ENCODE data around the gene LRMDA.

Gene LRMDA

DNA sequence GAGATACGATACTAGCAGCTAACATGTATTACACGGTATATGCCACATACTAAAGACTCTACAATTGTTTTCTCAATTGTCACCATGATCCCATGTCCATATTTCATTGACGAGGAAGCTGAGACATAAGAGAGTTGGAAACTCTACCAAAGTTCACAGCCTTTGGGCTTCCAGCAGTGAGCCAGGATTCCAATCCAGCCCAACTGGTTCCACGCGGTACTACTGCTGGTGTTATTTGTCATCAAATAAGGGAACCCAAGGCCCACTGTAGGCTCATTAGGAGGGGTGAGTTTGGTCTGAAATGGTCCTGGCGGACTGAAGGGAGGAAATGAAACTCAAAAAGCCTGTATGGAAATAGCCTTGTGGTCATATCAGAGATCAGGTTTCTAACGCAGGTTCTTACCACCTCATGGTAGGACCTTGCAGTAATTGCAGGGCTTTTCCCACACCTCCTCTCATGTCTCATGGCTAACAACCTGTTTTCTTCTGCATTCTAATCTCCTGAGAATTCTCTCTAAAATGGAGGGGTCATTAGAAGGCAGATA lies 814.6 kb downstream of the LRMDA start:
- ATAC-seq (ENCODE audit: insufficient read depth, low read depth): no peak
- no peaks in the 10 kb centered on the region for H3K27me3 ChIP-seq (ENCODE audit: insufficient read depth, low read length, poor library complexity)
- no peaks in the 10 kb centered on the region for H3K4me1 ChIP-seq (ENCODE audit: insufficient read depth, low read length)
- TF ChIP-seq EZH2 (IDR thresholded peaks at IDR 0.05; ENCODE audit: borderline replicate concordance, low read depth, low read length, severe bottlenecking): no peak
- no peak overlapping the region for H3K4me3 ChIP-seq (ENCODE audit: low read depth in 1 of 2, low read length in 2 of 2)
- no peaks in the 10 kb centered on the region for H3K79me2 ChIP-seq (ENCODE audit: insufficient read depth, low read length)
- no peak for DNase-seq
- no peak overlapping the region for H3K27ac ChIP-seq (ENCODE audit: low read length)
- H3K36me3 ChIP-seq (ENCODE audit: insufficient read depth, low read length): no peaks in the 10 kb centered on the region
- no peak overlapping the region for H3K9ac ChIP-seq (ENCODE audit: low read depth, low read length)
- H3K4me2 ChIP-seq (ENCODE audit: insufficient read depth, low read length): no peak overlapping the region
- H4K20me1 ChIP-seq (ENCODE audit: insufficient read depth, low read length): no peaks in the 10 kb centered on the region
- H2AFZ ChIP-seq (ENCODE audit: low read depth, low read length): no peak overlapping the region
- no peaks in the 10 kb centered on the region for H3K9me3 ChIP-seq (ENCODE audit: insufficient read depth, low read length, severe bottlenecking)

DNA sequence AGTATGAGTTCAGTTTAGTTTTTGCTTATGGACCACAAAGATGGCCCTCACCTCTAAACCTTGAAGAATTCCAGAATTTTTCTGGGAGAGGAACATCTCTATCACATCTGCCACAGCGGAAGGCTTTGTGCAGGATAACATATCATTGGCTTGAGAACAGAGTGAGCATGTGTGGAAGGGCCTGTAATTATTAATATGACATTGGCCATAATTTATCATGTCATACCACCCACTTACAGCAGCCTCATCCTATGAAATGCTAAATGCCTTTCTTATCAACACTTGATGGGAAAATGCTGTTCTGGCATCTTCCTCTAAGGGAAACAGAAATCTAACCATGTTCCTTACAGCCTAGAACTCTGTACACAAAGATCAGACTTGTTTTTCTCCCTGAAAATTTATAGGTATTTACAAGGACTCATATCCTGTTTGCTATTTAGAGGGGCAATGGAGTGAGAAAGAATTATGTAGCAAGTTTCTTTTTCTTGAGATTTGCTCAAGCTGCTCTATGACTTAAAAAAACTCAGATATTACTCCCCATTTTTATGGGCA lies 817.3 kb downstream of the LRMDA start:
- no peak overlapping the region for H3K27ac ChIP-seq (ENCODE audit: low read length)
- DNase-seq (no peak), ATAC-seq (ENCODE audit: insufficient read depth, low read depth) (no peak)
- H4K20me1 ChIP-seq (ENCODE audit: insufficient read depth, low read length): no peaks in the 10 kb centered on the region
- no peak overlapping the region for H3K4me2 ChIP-seq (ENCODE audit: insufficient read depth, low read length)
- no peak overlapping the region for H2AFZ ChIP-seq (ENCODE audit: low read depth, low read length)
- no peak overlapping the region for H3K9ac ChIP-seq (ENCODE audit: low read depth, low read length)
- H3K9me3 ChIP-seq (ENCODE audit: insufficient read depth, low read length, severe bottlenecking): no peaks in the 10 kb centered on the region
- H3K4me1 ChIP-seq (ENCODE audit: insufficient read depth, low read length): no peaks in the 10 kb centered on the region
- no peaks in the 10 kb centered on the region for H3K79me2 ChIP-seq (ENCODE audit: insufficient read depth, low read length)
- H3K4me3 ChIP-seq (ENCODE audit: low read depth in 1 of 2, low read length in 2 of 2): no peak overlapping the region
- H3K27me3 ChIP-seq (ENCODE audit: insufficient read depth, low read length, poor library complexity): no peaks in the 10 kb centered on the region
- H3K36me3 ChIP-seq (ENCODE audit: insufficient read depth, low read length): no peaks in the 10 kb centered on the region
- TF ChIP-seq, protein P1, sequence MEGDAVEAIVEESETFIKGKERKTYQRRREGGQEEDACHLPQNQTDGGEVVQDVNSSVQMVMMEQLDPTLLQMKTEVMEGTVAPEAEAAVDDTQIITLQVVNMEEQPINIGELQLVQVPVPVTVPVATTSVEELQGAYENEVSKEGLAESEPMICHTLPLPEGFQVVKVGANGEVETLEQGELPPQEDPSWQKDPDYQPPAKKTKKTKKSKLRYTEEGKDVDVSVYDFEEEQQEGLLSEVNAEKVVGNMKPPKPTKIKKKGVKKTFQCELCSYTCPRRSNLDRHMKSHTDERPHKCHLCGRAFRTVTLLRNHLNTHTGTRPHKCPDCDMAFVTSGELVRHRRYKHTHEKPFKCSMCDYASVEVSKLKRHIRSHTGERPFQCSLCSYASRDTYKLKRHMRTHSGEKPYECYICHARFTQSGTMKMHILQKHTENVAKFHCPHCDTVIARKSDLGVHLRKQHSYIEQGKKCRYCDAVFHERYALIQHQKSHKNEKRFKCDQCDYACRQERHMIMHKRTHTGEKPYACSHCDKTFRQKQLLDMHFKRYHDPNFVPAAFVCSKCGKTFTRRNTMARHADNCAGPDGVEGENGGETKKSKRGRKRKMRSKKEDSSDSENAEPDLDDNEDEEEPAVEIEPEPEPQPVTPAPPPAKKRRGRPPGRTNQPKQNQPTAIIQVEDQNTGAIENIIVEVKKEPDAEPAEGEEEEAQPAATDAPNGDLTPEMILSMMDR (IDR thresholded peaks at IDR 0.05; ENCODE audit: borderline replicate concordance, extremely low read depth, low read length, poor library complexity, severe bottlenecking): no peak
- no peak for TF ChIP-seq EZH2 (IDR thresholded peaks at IDR 0.05; ENCODE audit: borderline replicate concordance, low read depth, low read length, severe bottlenecking)

DNA sequence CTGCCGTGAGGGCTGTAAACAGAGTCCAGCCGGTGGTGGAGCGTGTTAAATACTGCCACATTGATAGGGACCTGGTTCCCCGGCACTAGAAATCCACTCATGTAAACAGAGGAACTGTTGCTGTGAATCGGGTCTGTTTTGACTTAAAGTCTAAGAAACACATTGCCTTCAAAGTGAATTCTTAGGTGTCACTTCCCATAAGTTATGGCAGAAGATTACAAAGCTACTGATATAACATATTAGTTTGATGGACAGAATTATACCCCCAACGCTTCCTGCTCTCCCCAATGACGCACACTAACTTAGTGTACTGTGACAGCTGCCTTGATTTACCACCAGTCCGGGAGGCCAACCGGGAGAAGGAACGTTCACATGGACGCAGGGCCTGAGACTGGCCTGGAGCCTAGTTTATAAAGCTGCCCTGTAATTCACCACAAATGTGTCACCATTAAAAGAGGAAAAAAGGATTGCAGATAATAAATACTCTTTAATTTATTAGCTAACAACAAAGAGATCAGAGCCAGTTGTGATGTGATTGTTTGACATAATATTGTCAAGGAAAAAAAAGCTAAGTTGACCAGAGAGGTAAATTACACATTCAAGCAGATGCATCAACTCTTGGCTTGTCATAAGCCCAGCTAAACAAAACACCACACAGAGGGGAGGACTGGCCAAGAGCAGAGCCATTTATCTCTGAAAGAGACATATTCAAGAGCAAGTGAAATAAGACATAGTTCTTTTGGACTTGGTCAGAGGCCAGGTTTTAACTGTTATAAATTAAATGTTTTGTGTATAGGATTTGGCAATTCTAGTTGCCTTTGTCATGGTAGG lies 820.6 kb downstream of the LRMDA start:
- H3K9ac ChIP-seq (ENCODE audit: low read depth, low read length): no peak overlapping the region
- TF ChIP-seq EZH2 (IDR thresholded peaks at IDR 0.05; ENCODE audit: borderline replicate concordance, low read depth, low read length, severe bottlenecking): no peak
- TF ChIP-seq, protein P1 (IDR thresholded peaks at IDR 0.05; ENCODE audit: borderline replicate concordance, extremely low read depth, low read length, poor library complexity, severe bottlenecking): no peak
- no peaks in the 10 kb centered on the region for H4K20me1 ChIP-seq (ENCODE audit: insufficient read depth, low read length)
- H3K9me3 ChIP-seq (ENCODE audit: insufficient read depth, low read length, severe bottlenecking): no peaks in the 10 kb centered on the region
- no peak for ATAC-seq (ENCODE audit: insufficient read depth, low read depth)
- DNase-seq: no peak
- no peaks in the 10 kb centered on the region for H3K27me3 ChIP-seq (ENCODE audit: insufficient read depth, low read length, poor library complexity)
- no peaks in the 10 kb centered on the region for H3K4me1 ChIP-seq (ENCODE audit: insufficient read depth, low read length)
- no peaks in the 10 kb centered on the region for H3K36me3 ChIP-seq (ENCODE audit: insufficient read depth, low read length)
- H2AFZ ChIP-seq (ENCODE audit: low read depth, low read length): no peak overlapping the region
- H3K79me2 ChIP-seq (ENCODE audit: insufficient read depth, low read length): no peaks in the 10 kb centered on the region
- no peak overlapping the region for H3K4me3 ChIP-seq (ENCODE audit: low read depth in 1 of 2, low read length in 2 of 2)
- H3K27ac ChIP-seq (ENCODE audit: low read length): no peak overlapping the region
- no peak overlapping the region for H3K4me2 ChIP-seq (ENCODE audit: insufficient read depth, low read length)

DNA sequence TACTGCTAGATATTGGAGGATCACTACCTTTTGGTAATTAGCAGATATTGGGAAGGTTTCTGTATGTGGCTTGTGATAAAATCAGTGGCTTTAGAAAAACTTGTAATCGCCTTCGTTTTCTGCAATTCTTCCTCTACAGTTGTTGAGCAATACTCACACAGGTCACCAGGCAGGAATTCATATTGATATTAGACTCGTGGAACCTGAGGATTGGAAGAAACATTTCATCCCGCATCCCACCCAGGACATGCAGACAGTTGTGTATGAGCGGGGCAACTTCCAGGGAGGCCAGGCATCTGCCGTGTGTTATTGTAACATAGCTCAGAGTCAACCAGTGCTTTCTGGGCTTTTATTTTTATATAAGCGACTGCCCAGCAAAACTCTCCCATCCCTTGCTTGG lies 821.3 kb downstream of the LRMDA start:
- ATAC-seq (ENCODE audit: insufficient read depth, low read depth) (no peak), DNase-seq (no peak)
- Histone ChIP-seq H3K9ac (ENCODE audit: low read depth, low read length) (no peak overlapping the region), H3K4me1 (ENCODE audit: insufficient read depth, low read length) (no peaks in the 10 kb centered on the region), H3K36me3 (ENCODE audit: insufficient read depth, low read length) (no peaks in the 10 kb centered on the region), H4K20me1 (ENCODE audit: insufficient read depth, low read length) (no peaks in the 10 kb centered on the region), H3K4me3 (ENCODE audit: low read depth in 1 of 2, low read length in 2 of 2) (no peak overlapping the region), H3K27ac (ENCODE audit: low read length) (no peak overlapping the region), H3K4me2 (ENCODE audit: insufficient read depth, low read length) (no peak overlapping the region), H3K79me2 (ENCODE audit: insufficient read depth, low read length) (no peaks in the 10 kb centered on the region), H2AFZ (ENCODE audit: low read depth, low read length) (no peak overlapping the region), H3K27me3 (ENCODE audit: insufficient read depth, low read length, poor library complexity) (no peaks in the 10 kb centered on the region), H3K9me3 (ENCODE audit: insufficient read depth, low read length, severe bottlenecking) (no peaks in the 10 kb centered on the region)
- TF ChIP-seq, protein P1 (IDR thresholded peaks at IDR 0.05; ENCODE audit: borderline replicate concordance, extremely low read depth, low read length, poor library complexity, severe bottlenecking): no peak
- TF ChIP-seq EZH2 (IDR thresholded peaks at IDR 0.05; ENCODE audit: borderline replicate concordance, low read depth, low read length, severe bottlenecking): no peak

All from DND-41 (cell line).